Measurements from ENCODE around the gene UAP1L1. TPM values are rescaled to one million over a fixed set of nuclear protein-coding genes. Genes with fewer than 3 reads are reported as not detected.
"Not testable (repeated sequence)": the region's sequence is repeated elsewhere in the genome, so short reads cannot be mapped to it uniquely, and the experiment has no call there.

Gene UAP1L1
- total RNA-seq, 4 donors from 2014 or later: 4.9 to 15.7 (median 6.6) TPM

DNA sequence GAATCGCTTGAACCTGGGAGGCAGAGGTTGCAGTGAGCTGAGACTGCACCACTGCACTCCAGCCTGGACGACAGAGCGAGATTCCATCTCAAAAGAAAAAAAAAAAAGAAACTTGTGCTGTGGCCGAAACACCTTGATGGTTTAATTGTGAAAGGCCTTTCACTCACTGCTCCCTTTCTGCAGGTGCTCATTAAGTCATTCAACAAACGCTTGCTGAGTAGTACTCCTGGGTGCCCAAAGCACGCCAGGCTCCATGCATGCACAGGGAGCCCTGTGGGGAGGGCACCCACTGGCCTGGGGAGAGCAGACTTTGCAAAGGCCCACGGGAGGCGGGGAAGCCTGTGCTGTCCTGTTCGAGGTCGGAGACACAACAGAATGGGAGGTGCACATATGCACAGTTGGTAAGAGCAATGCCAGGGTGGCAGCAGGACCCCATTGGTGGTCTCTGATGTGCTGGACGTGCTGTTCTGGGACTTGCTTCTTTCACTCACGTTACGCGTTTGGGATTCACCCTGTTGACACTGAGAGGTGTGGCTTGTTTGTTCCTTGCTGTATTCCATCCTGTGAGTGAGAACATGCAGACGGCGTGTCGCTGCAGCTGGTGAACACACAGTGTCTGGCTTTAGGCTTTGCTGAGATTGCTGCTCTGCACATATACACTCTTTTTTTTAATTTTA is 20.4 kb upstream of the UAP1L1 start:
- H3K27ac ChIP-seq: no peak overlapping the region
- DNase-seq: no peak
- H3K36me3 ChIP-seq: no peaks in the 10 kb centered on the region
- H3K4me3 ChIP-seq: no peak overlapping the region
- no peak for TF ChIP-seq POLR2A (IDR thresholded peaks at IDR 0.05)
- TF ChIP-seq, protein P1, sequence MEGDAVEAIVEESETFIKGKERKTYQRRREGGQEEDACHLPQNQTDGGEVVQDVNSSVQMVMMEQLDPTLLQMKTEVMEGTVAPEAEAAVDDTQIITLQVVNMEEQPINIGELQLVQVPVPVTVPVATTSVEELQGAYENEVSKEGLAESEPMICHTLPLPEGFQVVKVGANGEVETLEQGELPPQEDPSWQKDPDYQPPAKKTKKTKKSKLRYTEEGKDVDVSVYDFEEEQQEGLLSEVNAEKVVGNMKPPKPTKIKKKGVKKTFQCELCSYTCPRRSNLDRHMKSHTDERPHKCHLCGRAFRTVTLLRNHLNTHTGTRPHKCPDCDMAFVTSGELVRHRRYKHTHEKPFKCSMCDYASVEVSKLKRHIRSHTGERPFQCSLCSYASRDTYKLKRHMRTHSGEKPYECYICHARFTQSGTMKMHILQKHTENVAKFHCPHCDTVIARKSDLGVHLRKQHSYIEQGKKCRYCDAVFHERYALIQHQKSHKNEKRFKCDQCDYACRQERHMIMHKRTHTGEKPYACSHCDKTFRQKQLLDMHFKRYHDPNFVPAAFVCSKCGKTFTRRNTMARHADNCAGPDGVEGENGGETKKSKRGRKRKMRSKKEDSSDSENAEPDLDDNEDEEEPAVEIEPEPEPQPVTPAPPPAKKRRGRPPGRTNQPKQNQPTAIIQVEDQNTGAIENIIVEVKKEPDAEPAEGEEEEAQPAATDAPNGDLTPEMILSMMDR (IDR thresholded peaks at IDR 0.05): no peak
- no peaks in the 10 kb centered on the region for H3K9me3 ChIP-seq
- H3K27me3 ChIP-seq: peaks cover 0 to 9% of the 10 kb centered on the region in 2 donors
- H3K4me1 ChIP-seq: peaks cover 10 to 55% (median 15%) of the 10 kb centered on the region in 4 donors

DNA sequence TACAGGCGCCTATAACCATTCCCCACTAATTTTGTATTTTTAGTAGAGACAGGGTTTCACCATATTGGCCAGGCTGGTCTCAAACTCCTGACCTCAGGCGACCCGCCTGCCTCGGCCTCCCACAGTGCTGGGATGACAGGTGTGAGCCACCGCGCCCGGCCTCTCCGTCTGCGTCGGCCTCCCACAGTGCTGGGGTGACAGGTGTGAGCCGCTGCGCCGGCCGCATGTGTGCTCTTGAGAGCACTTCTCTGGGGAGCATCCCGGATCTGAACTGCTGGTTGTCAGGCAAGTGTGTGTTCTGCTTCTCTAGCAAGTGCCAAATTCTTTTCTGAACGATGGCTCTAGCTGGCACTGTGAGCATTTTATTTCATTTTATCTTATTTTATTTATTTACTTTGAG is 19.8 kb upstream of the UAP1L1 start:
- DNase-seq: no peak
- Histone ChIP-seq H3K4me1 (peaks cover 10 to 54% (median 15%) of the 10 kb centered on the region in 4 donors), H3K27ac (no peak overlapping the region), H3K4me3 (no peak overlapping the region), H3K36me3 (no peaks in the 10 kb centered on the region), H3K27me3 (peaks cover 0 to 9% of the 10 kb centered on the region in 2 donors), H3K9me3 (no peaks in the 10 kb centered on the region)
- TF ChIP-seq POLR2A (IDR thresholded peaks at IDR 0.05): no peak
- TF ChIP-seq, protein P1 (IDR thresholded peaks at IDR 0.05): no peak

DNA sequence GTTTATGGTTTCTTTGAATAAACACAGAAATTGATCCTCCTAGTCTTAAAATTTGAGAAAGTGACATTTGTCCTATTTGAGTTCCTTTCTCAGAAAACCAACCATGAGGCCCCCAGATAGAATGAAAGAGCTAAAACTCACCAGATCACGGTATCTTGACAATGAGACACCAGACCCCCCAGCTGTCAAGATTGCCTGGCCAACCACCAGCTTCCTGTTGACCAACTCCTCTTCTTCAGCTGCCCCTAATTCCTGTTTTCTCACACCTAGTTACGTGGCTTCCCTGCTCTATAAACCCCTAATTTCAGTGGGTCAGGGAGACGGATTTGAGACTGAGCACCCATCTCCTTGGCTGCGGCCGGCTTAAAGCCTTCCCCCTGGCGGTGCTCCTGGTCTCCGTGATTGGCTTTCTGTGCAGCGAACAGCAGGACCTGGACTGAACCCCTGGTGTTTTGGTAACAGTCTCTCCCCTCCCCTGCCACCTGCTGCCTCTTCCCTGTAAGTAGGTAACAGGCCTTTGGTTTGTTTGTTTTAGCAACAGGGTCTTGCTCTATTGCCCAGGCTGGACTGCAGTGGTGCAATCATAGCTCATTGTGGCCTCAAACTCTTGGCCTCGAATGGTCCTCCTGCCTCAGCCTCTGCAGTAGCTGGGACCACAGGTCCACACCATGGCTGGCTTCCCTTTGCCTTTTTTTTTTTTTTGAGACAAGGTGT is 18.6 kb upstream of the UAP1L1 start:
- H3K4me3 ChIP-seq: no peak overlapping the region
- TF ChIP-seq, protein P1 (IDR thresholded peaks at IDR 0.05): no peak
- no peak for TF ChIP-seq POLR2A (IDR thresholded peaks at IDR 0.05)
- peaks cover 0 to 43% (median 8%) of the 10 kb centered on the region in 4 donors for H3K4me1 ChIP-seq
- peaks cover 0 to under 1% of the 10 kb centered on the region in 2 donors for H3K27me3 ChIP-seq
- DNase-seq: no peak
- H3K27ac ChIP-seq: no peak overlapping the region
- H3K9me3 ChIP-seq: no peaks in the 10 kb centered on the region
- H3K36me3 ChIP-seq: no peaks in the 10 kb centered on the region

DNA sequence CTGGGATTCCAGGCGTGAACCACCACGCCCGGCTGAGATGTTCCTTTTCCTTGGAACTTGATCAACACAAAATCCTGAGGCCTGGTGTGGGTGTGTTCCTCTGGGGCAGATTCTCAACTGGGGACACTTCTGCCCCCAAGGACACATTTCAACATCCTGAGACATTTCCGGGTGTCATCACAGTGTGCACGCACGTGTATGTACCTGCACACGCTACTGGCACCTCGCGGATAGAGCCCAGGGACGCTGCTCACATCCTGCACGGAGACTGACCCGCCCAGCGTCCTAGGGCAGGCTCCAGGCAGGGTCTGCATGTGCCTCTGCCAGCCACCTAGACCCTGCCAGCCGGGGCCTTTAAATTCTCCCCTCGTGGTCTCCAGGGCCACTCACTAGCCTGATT is 14.9 kb upstream of the UAP1L1 start:
- Histone ChIP-seq H3K36me3 (no peaks in the 10 kb centered on the region), H3K27me3 (no peaks in the 10 kb centered on the region), H3K4me3 (no peak overlapping the region), H3K9me3 (no peaks in the 10 kb centered on the region), H3K4me1 (peaks cover 0 to 14% (median 4%) of the 10 kb centered on the region in 4 donors), H3K27ac (no peak overlapping the region)
- no peak for DNase-seq
- no peak for TF ChIP-seq POLR2A (IDR thresholded peaks at IDR 0.05)
- TF ChIP-seq, protein P1 (IDR thresholded peaks at IDR 0.05): no peak

DNA sequence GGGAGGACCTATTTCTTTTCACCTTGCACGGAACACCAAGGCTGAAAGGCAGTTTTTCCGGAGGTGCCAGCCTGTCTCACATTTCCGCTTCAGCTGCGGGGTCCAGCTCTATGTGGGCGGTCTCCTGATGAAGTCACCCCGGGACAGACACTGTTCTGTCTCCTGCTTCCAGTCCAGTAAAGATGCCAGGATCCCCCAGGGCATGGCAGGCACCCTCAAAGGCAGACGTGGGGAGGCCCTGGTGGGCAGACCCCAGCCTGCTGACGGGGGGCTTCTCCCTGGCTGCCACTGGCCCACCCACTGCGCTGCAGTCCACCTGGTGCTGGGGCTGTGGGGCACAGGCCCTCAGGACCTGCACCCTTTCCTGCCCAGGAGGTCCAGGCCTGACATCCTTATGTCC is 14.5 kb upstream of the UAP1L1 start:
- H3K36me3 ChIP-seq, H3K27ac ChIP-seq, DNase-seq: not testable (repeated sequence)

DNA sequence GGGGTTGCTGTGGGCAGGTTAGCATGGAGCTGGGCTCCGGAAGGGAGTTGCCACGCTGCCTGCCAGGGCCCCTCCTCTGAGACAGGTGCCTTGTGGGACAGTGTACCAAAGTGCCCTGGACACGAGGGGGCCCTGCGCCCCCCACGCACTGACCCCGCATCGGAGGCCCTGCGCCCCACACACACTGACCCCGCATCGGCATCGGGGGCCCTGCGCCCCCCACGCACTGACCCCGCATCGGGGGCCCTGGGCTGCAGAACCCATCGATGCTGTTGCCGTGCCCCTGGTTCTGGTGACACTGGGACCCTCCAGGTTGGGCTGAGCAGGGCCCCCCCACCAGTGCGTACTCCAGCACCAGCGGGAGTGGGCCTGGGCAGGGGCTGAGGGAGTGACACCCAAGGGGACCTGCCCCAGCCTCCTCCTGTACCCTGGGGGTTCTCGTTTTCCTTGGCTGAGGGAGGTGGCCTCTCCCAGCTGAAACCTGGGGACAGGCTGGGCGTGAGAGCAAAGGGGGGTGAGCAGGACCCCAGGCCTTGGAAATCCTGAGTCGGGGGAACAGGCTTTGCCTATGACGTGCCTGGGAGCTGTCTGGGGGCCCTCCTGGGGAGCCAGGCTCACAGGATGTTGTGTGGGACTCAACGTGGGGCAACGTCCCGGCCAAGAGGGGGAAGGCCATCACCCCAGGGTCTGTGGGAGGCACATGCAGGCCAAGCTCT is 13.8 kb upstream of the UAP1L1 start:
- H3K27ac ChIP-seq: no peak overlapping the region
- H3K27me3 ChIP-seq: no peaks in the 10 kb centered on the region
- H3K9me3 ChIP-seq: no peaks in the 10 kb centered on the region
- DNase-seq: no peak
- H3K4me1 ChIP-seq: peaks cover 0 to 14% (median 3%) of the 10 kb centered on the region in 4 donors
- no peak overlapping the region for H3K4me3 ChIP-seq
- H3K36me3 ChIP-seq: no peaks in the 10 kb centered on the region
- TF ChIP-seq POLR2A (IDR thresholded peaks at IDR 0.05): no peak
- TF ChIP-seq, protein P1 (IDR thresholded peaks at IDR 0.05): no peak

More for the DNA sequence above, 14.5 kb upstream of the UAP1L1 start:
- H3K4me3 ChIP-seq, H3K9me3 ChIP-seq, H3K27me3 ChIP-seq: not testable (repeated sequence)
- H3K4me1 ChIP-seq: peaks cover 0 to 10% (median 3%) of the 10 kb centered on the region in 4 donors
